MG63 (cell line): ENCODE results near the gene PPP1R13L. TPM values are rescaled to one million over a fixed set of nuclear protein-coding genes. Genes with fewer than 3 reads are reported as not detected.
"Not testable (repeated sequence)": the region's sequence is repeated elsewhere in the genome, so short reads cannot be mapped to it uniquely, and the experiment has no call there.

Experiments used
- DNase-seq: peaks from one replicate; pipeline ENCODE4 v3.0.0-alpha.2; 2020
- H3K27me3 ChIP-seq: fragments of 250-450 bp; sonication (Bioruptor Pico); 2 replicates; pipeline ENCODE4 v1.5.1; 2020; ENCODE audit warnings: mild to moderate bottlenecking, moderate library complexity
- H3K36me3 ChIP-seq: fragments of 250-450 bp; sonication (Bioruptor Pico); 2 replicates; pipeline ENCODE4 v1.5.1; 2020; ENCODE audit warnings: mild to moderate bottlenecking, moderate library complexity
- H3K4me3 ChIP-seq: fragments of 250-450 bp; sonication (Bioruptor Pico); 2 replicates; pipeline ENCODE4 v1.5.1; 2020; ENCODE audit warnings: mild to moderate bottlenecking, moderate library complexity
- H3K9me3 ChIP-seq: fragments of 250-450 bp; sonication (Bioruptor Pico); 2 replicates; pipeline ENCODE4 v1.5.1; 2020; ENCODE audit warnings: mild to moderate bottlenecking, moderate library complexity
- total RNA-seq: library from RNA; depleted of rRNA; stranded (reverse); fragments of >200 nt; shearing (Covaris generic); gene quantifications from 2 replicates; pipeline ENCODE4 v1.2.3, GENCODE V29; 2014; ENCODE audit warnings: low replicate concordance

Gene PPP1R13L
- total RNA-seq, 1 experiment from 2014 or later: 5.5 TPM

GRCh38 chr19:45418802-45419201, 13.9 kb upstream of the PPP1R13L start:
- Histone ChIP-seq H3K27me3 (no peaks in the 10 kb centered on the region), H3K9me3 (no peaks in the 10 kb centered on the region), H3K4me3 (no peak overlapping the region), H3K36me3 (peaks cover 85% of the 10 kb centered on the region)
- no peak for DNase-seq

DNA sequence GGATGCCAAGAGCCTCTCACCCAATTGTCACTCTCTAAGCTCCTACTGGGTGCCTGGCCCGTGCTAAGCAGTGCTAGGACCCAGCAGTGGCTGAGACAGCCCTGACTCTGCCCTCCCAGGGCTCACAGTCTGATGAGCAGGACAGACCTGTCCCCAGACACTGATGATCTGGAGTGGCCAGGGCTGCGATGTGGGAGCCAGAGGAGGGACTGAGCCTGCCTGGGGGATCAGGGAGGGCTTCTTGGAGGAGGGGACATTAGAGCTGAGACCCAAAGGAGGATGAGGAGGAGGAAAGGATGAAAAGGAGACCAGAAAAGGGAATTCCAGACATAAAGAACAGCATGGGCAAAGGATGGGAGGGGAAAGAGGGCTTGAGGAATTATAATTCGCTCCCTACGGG, 12.3 kb upstream of the PPP1R13L start:
- H3K9me3 ChIP-seq: no peaks in the 10 kb centered on the region
- no peak for DNase-seq
- H3K36me3 ChIP-seq: peaks cover 91% of the 10 kb centered on the region
- H3K27me3 ChIP-seq: no peaks in the 10 kb centered on the region
- H3K4me3 ChIP-seq: no peak overlapping the region

DNA sequence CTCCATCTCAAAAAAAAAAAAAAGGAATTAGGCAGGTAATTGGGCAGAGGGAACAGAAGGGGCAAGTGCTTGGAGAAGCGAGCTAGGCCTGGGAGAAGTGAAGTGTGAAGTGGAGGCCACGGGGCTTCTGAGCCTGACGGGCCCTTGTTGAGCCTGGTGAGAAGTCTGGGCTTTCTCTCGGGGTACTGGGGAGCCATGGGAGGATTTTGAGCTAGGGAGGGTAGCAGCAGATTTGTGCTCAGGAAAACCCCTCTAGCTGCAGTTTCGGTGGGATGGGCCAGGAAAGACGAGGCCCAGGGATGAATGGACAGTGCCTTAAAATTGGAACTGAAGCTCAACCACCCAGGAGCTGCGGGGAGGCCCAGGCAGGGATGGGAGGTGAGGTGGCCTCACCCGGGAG, 9.6 kb upstream of the PPP1R13L start:
- H3K36me3 ChIP-seq: peaks cover 95% of the 10 kb centered on the region
- no peak for DNase-seq

GRCh38 chr19:45413497-45413896, 8.6 kb upstream of the PPP1R13L start:
- H3K36me3 ChIP-seq: peaks cover 92% of the 10 kb centered on the region
- no peak for DNase-seq
- H3K9me3 ChIP-seq: no peaks in the 10 kb centered on the region
- H3K27me3 ChIP-seq: no peaks in the 10 kb centered on the region
- no peak overlapping the region for H3K4me3 ChIP-seq

More for the DNA sequence above, 9.6 kb upstream of the PPP1R13L start:
- Histone ChIP-seq H3K27me3 (no peaks in the 10 kb centered on the region), H3K9me3 (no peaks in the 10 kb centered on the region), H3K4me3 (no peak overlapping the region)

DNA sequence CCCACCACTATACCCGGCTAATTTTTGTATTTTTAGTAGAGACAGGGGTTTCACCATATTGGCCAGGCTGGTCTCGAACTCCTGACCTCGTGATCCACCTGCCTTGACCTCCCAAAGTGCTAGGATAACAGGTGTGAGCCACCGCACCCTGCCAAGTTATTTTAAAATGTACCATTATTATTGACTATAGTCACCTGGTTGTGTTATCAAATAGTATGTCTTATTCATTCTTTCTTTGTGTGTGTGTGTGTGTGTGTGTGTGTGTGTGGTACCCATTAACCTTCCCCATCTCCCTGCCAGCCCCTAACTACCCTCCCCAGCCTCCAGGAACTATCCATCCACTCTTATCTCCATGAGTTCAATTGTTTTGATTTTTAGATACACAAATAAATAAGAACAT, 5.5 kb upstream of the PPP1R13L start:
- not testable (repeated sequence) for H3K9me3 ChIP-seq, DNase-seq, H3K27me3 ChIP-seq, H3K4me3 ChIP-seq
- peaks cover 68% of the 10 kb centered on the region for H3K36me3 ChIP-seq

GRCh38 chr19:45409557-45409920, 4.7 kb upstream of the PPP1R13L start:
- DNase-seq: no peak
- Histone ChIP-seq H3K9me3 (no peaks in the 10 kb centered on the region), H3K27me3 (no peaks in the 10 kb centered on the region), H3K36me3 (peaks cover 61% of the 10 kb centered on the region), H3K4me3 (no peak overlapping the region)

DNA sequence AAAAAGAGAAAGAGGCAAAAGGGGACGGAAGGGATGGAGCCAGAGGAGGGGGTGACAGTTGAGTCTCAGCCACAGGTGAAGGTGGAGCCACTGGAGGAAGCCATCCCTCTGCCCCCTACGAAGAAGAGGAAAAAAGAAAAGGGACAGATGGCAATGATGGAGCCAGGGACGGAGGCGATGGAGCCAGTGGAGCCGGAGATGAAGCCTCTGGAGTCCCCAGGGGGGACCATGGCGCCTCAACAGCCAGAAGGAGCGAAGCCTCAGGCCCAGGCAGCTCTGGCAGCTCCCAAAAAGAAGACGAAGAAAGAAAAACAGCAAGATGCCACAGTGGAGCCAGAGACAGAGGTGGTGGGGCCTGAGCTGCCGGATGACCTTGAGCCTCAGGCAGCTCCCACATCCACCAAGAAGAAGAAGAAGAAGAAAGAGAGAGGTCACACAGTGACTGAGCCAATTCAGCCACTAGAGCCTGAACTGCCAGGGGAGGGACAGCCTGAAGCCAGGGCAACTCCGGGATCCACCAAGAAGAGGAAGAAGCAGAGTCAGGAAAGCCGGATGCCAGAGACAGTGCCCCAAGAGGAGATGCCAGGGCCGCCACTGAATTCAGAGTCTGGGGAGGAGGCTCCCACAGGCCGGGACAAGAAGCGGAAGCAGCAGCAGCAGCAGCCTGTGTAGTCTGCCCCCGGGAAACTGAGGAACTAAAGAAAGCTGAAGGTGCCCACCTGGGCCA, 4.1 kb upstream of the PPP1R13L start:
- no peak overlapping the region for H3K4me3 ChIP-seq
- peaks cover 55% of the 10 kb centered on the region for H3K36me3 ChIP-seq
- H3K9me3 ChIP-seq: no peaks in the 10 kb centered on the region
- H3K27me3 ChIP-seq: no peaks in the 10 kb centered on the region
- no peak for DNase-seq

GRCh38 chr19:45408121-45408520, 3.3 kb upstream of the PPP1R13L start:
- H3K27me3 ChIP-seq: no peaks in the 10 kb centered on the region
- H3K4me3 ChIP-seq: no peak overlapping the region
- H3K9me3 ChIP-seq: no peaks in the 10 kb centered on the region
- peaks cover 46% of the 10 kb centered on the region for H3K36me3 ChIP-seq
- no peak for DNase-seq

- not testable (repeated sequence) for H3K9me3 ChIP-seq, DNase-seq, H3K27me3 ChIP-seq
- peaks cover 41% of the 10 kb centered on the region for H3K36me3 ChIP-seq
- peak overlapping the region; percentile 91 for H3K4me3 ChIP-seq
These were observed 2.7 kb upstream of the PPP1R13L start for GRCh38 chr19:45407585-45407984.

DNA sequence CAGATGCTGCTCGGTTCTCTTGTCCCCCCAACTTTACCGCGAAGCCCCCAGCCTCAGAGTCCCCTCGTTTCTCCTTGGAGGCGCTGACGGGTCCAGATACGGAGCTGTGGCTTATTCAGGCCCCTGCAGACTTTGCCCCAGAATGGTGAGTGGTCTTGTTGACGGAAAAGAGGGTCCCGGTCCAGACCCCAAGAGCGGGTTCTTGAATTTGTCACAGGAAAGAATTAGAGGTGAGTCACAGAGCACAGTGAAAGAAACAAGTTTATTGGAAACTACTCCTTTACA, 2.2 kb upstream of the PPP1R13L start:
- H3K27me3 ChIP-seq: no peaks in the 10 kb centered on the region
- DNase-seq: no peak
- peaks cover 36% of the 10 kb centered on the region for H3K36me3 ChIP-seq
- no peaks in the 10 kb centered on the region for H3K9me3 ChIP-seq
- H3K4me3 ChIP-seq: peak overlapping the region; percentile 91

DNA sequence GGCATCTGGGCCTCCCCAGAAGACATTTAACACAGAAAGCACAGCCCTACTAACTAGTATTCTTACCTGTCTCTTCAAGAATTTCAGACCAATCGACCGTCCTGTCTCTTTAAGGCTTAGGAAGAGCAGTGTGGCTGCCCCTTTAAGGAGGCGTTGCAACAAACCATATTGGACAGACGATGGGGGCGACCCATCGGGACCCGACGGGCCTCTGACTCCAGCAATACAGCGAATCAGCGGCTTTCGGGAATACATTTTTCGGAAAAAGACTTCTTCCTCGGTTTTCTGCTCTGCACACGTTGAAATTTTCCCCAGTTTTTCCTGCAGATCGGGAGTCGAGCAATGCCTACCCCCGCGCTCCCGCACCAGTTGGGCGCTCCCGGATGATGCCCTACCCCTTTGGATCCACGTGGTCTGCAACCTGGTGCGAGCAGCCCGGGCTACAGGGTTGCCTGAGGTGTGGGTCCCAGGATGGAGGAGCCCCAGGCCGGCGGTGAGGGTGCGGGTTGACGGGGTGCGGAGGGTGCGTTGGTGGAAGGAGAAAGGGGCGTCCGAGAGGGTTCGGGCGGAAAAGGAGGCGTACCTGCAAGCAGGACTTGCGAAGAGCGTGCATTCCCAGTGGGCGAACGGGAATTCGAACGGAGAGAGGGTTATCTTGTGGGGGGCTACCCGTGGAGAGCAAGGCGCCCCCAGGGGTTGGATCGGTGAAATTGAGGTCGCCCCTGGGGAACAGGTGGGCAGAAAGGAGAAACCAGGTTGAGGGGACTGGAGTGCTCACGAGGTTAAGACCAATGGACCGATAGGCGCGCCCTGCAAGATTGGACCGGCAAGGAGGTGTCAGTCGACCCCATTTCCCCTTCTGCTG, 1.6 kb upstream of the PPP1R13L start, which contains the start of gene POLR1G:
TSS of gene POLR1G (plus strand) at position 419 of the 865 bp plus-strand sequence. CDS start at position 472, 53 bp downstream.
- Histone ChIP-seq H3K36me3 (peaks cover 35% of the 10 kb centered on the region), H3K27me3 (no peaks in the 10 kb centered on the region), H3K4me3 (peak within 1 kb of the TSS; percentile 91), H3K9me3 (no peaks in the 10 kb centered on the region)
- DNase-seq: peak; percentile 83

- H3K36me3 ChIP-seq: peaks cover 28% of the 10 kb centered on the region
- H3K4me3 ChIP-seq: peak overlapping the region; percentile 91
- H3K9me3 ChIP-seq: no peaks in the 10 kb centered on the region
- no peaks in the 10 kb centered on the region for H3K27me3 ChIP-seq
- peak; percentile 96 for DNase-seq
These were observed 761 bp upstream of the PPP1R13L start for GRCh38 chr19:45405435-45406225.

- Histone ChIP-seq H3K9me3 (no peaks in the 10 kb centered on the region), H3K4me3 (peak overlapping the region; percentile 91), H3K27me3 (no peaks in the 10 kb centered on the region), H3K36me3 (peaks cover 23% of the 10 kb centered on the region)
- DNase-seq: peak; percentile 43
These were observed 900 bp downstream of the PPP1R13L start for GRCh38 chr19:45403781-45404556.

DNA sequence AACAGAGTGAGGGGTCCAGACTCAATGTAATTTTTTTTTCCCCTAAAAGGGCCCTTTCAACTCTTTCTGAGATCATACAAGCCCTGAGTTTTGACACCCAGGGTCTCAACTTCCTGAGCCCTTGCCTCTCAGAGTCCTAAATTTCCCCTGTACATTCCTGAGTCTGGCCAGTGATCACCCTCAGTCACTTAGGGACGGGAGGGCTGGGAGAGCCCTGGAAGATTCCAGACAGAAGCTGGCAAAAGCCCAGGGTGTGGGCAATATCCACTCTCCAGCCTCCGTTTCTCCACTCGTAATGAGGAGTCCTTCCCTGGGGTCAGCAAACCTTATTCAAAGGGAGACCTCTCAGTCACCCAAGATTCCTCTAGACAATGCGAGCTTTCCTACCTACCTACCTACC, 1.6 kb downstream of the PPP1R13L start:
- no peak for DNase-seq
- H3K27me3 ChIP-seq: no peaks in the 10 kb centered on the region
- H3K4me3 ChIP-seq: no peak overlapping the region
- H3K9me3 ChIP-seq: no peaks in the 10 kb centered on the region
- H3K36me3 ChIP-seq: peaks cover 16% of the 10 kb centered on the region

- Histone ChIP-seq H3K36me3 (peaks cover 17% of the 10 kb centered on the region), H3K4me3 (no peak overlapping the region), H3K27me3 (no peaks in the 10 kb centered on the region), H3K9me3 (no peaks in the 10 kb centered on the region)
- DNase-seq: no peak
These were observed 2.4 kb downstream of the PPP1R13L start for GRCh38 chr19:45402298-45403061.

DNA sequence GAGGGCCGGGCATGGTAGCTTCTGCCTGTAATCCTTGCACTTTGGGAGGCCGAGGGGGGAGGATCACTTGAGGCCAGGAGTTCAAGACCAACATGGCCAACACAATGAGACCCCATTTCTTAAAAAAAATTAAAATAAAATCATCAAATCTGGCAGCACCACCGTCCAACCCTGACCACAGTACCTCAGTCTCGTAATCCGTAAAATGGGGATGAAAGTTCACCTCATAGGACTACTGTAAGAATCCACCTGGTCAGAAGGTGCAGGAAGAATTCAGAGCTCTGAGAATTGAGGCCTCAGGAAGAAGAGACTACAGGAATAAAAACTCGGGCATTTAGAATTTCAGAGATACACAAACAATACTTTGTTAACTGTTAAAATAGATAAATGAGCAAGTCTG, 3.1 kb downstream of the PPP1R13L start:
- Histone ChIP-seq H3K27me3 (no peaks in the 10 kb centered on the region), H3K9me3 (no peaks in the 10 kb centered on the region), H3K36me3 (peaks cover 16% of the 10 kb centered on the region), H3K4me3 (no peak overlapping the region)
- no peak for DNase-seq
